Lower lobe of right lung (tissue), 2 donors: ENCODE results near the gene CFAP45. TPM values are rescaled to one million over a fixed set of nuclear protein-coding genes. Genes with fewer than 3 reads are reported as not detected.

Experiments used
- ATAC-seq, 2 donors: fragments of 200-7000 bp; cut with Tn5 transposase; one replicate each; pipeline ENCODE4 v1.9.1; 2020 to 2022; ENCODE audit warnings: mild to moderate bottlenecking in 2 of 2, moderate library complexity in 2 of 2
- DNase-seq: peaks from one replicate; pipeline ENCODE4 v3.0.0-alpha.2; 2020
- H3K27ac ChIP-seq: fragments of 200-600 bp; one replicate; pipeline ENCODE4 v1.8.0; 2022
- H3K27me3 ChIP-seq: fragments of 200-600 bp; one replicate; pipeline ENCODE4 v1.8.0; 2022; ENCODE audit warnings: low read depth
- H3K36me3 ChIP-seq: fragments of 200-600 bp; one replicate; pipeline ENCODE4 v1.8.0; 2022; ENCODE audit warnings: mild to moderate bottlenecking
- H3K4me1 ChIP-seq: fragments of 200-600 bp; one replicate; pipeline ENCODE4 v1.8.0; 2022
- H3K4me3 ChIP-seq: fragments of 200-600 bp; one replicate; pipeline ENCODE4 v1.8.0; 2022; ENCODE audit warnings: mild to moderate bottlenecking
- H3K9me3 ChIP-seq: fragments of 200-600 bp; one replicate; pipeline ENCODE4 v1.8.0; 2022
- intact Hi-C: fragments of 100-400 bp; cut with DNase I; formaldehyde crosslinking; loops from one replicate; pipeline ENCODE4 v1.11.0; 2022
- total RNA-seq: library from RNA; stranded (reverse); fragmentation: NEBNext Ultra II Directional; extraction: Animal tissue kit (Norgen Biotek cat#: 25700); gene quantifications from one replicate; pipeline ENCODE4 v1.2.1, GENCODE V29; 2021
- TF ChIP-seq, protein P1 (sequence below): fragments of 200-600 bp; IDR thresholded peaks from one replicate; pipeline ENCODE4 v1.8.0; 2022; ENCODE audit warnings: antibody characterized with exemption, mild to moderate bottlenecking
- donor health status: DM: no; HTN: yes; CAD: no; lungs with severe emphysema.

CFAP45 gene
- total RNA-seq, 1 donor from 2014 or later: 10.2 TPM

DNA sequence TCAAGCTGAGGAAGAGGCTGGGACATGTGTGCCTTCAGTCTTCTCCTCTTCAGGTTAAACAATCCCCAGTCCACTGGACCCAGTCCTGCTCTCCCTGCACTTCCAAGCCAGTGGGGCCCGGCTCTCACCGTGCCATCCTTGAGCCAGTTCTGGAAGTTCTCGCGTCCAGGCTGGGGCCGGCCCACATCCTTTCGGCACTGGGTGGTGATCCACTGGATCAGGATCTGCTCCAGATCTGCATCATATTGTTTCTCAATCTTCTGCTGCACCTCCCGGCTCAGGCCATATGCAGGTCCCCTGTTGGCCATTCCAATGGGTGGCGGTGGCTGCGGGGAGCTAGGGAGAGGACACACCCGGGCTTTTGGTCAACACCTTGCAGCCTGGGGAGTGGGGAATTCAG lies 20.2 kb upstream of the CFAP45 start:
- H3K9me3 ChIP-seq: no peaks in the 10 kb centered on the region
- H3K4me1 ChIP-seq: peaks cover 81% of the 10 kb centered on the region
- ATAC-seq: no peak
- no peak for DNase-seq
- intact Hi-C loops: no loop called here
- H3K4me3 ChIP-seq: no peak overlapping the region
- TF ChIP-seq, protein P1, sequence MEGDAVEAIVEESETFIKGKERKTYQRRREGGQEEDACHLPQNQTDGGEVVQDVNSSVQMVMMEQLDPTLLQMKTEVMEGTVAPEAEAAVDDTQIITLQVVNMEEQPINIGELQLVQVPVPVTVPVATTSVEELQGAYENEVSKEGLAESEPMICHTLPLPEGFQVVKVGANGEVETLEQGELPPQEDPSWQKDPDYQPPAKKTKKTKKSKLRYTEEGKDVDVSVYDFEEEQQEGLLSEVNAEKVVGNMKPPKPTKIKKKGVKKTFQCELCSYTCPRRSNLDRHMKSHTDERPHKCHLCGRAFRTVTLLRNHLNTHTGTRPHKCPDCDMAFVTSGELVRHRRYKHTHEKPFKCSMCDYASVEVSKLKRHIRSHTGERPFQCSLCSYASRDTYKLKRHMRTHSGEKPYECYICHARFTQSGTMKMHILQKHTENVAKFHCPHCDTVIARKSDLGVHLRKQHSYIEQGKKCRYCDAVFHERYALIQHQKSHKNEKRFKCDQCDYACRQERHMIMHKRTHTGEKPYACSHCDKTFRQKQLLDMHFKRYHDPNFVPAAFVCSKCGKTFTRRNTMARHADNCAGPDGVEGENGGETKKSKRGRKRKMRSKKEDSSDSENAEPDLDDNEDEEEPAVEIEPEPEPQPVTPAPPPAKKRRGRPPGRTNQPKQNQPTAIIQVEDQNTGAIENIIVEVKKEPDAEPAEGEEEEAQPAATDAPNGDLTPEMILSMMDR: no peak
- no peaks in the 10 kb centered on the region for H3K27me3 ChIP-seq
- peak overlapping the region; percentile 100 for H3K27ac ChIP-seq
- peaks cover 52% of the 10 kb centered on the region for H3K36me3 ChIP-seq

DNA sequence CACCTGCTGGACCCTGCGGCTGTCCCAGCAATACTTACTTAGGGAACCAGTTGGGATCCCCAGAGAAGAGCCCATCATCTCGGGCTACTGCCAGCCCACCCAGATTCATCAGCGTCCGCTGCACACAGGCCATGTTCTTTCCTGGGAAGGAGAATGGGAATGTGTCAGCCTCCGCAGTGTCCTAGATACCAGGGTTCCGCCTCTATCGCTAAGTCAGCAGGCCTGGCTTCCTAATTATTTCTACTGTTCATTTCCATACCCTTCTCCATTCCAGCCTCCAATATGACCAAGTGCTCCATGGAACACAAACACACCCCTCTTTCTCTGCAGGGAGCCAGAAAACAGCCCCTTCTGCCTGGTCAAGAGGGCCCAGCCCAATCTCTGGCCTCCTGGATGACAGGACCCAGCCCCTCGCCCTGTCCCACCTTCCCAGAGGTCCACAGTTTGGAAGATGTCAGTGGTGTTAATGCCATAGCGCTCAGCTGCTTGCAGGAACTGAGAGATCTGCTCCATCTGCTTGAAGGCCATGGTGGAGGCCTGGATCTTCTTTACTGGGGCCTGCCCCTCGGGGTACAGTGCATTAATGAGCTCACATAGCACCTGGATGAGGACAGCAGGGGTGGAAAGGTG lies 19.4 kb upstream of the CFAP45 start:
- H3K4me1 ChIP-seq: peaks cover 85% of the 10 kb centered on the region
- peak overlapping the region; percentile 100 for H3K27ac ChIP-seq

DNA sequence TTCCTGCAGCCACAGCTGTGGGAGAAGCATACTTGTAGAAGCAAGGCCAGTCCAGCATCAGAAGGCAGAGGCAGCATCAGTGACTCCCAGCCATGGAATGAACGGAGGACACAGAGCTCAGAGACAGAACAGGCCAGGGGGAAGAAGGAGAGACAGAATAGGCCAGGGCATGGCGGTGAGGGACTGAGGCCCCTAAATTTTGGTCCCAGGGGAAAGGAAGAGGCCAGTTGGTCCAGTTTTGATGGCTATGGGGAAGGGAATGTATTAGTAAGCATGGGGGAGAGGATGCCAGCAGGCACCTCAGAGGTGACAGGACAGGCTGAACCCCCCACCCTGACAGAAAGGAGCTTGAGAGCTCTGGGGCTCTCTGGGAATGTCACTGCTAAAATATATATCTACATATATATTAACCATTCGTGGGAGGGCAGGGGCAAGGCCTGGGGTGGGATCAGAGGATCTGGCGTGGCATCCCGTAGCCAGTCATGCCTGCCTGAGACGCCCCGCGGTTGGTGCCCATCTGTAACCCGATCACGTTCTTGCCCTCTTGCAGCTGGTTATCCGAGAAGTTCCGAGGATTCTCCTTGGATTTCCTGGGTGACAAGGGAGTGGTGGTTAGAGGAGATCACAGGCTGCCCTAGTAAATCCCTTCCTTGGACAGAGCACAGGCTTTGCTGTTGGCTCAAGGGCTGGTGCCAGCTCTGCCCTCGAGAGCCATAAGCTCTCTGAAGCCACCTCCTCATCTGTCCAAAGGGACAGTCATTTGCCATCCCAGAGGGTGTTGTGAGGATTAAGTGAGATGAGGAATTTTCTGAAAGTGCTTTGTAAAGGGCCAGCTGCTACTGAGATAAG lies 18.6 kb upstream of the CFAP45 start:
- intact Hi-C loops: no loop called here

More for the DNA sequence above, 19.4 kb upstream of the CFAP45 start:
- H3K36me3 ChIP-seq: peaks cover 52% of the 10 kb centered on the region
- intact Hi-C loops: no loop called here
- TF ChIP-seq, protein P1: no peak
- no peaks in the 10 kb centered on the region for H3K9me3 ChIP-seq
- ATAC-seq: no peak
- DNase-seq: no peak
- peak overlapping the region; percentile 2 for H3K4me3 ChIP-seq
- H3K27me3 ChIP-seq: no peaks in the 10 kb centered on the region

DNA sequence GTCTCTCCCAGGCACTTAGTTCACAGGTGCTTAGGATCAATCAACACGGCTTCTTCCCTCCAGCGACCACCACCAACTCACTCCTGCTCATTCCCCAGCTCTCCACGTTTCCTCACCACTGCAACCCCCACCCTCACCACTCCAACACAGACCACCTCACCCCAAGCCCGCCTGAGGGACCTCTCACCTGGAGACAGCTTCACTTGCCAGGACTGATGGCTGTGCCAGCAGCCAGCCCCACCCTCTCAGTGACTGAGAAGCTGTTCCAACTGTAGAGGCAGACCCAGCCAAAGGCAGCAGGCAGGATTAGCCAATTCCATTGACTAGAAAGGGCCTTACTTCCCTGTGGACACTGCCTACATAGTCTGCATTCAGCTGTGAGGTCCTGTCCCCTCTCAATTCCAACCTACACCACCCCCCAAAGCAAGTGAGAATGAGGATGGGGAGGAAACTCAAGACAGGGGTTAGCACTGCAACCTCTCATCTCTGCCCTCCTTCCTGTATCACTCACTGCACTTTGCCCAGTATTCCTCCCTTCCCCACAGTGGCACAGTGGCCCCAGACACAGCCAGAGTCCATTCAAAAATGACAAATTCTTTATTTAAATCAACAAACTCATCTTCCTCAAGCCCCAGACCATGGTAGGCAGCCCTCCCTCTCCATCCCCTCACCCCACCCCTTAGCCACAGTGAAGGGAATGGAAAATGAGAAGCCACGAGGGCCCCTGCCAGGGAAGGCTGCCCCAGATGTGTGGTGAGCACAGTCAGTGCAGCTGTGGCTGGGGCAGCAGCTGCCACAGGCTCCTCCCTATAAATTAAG lies 17.8 kb upstream of the CFAP45 start:
- no peak overlapping the region for H3K4me3 ChIP-seq
- intact Hi-C loops: no loop called here
- no peaks in the 10 kb centered on the region for H3K27me3 ChIP-seq
- TF ChIP-seq, protein P1: no peak
- no peak for DNase-seq
- ATAC-seq: no peak
- H3K27ac ChIP-seq: no peak overlapping the region
- peaks cover 52% of the 10 kb centered on the region for H3K36me3 ChIP-seq
- no peaks in the 10 kb centered on the region for H3K9me3 ChIP-seq
- H3K4me1 ChIP-seq: peaks cover 78% of the 10 kb centered on the region

More for the DNA sequence above, 18.6 kb upstream of the CFAP45 start:
- H3K27me3 ChIP-seq: no peaks in the 10 kb centered on the region
- DNase-seq (no peak), ATAC-seq (no peak)
- H3K9me3 ChIP-seq: no peaks in the 10 kb centered on the region
- peaks cover 85% of the 10 kb centered on the region for H3K4me1 ChIP-seq
- TF ChIP-seq, protein P1: no peak
- H3K36me3 ChIP-seq: peaks cover 52% of the 10 kb centered on the region
- H3K4me3 ChIP-seq: peak overlapping the region; percentile 2
- no peak overlapping the region for H3K27ac ChIP-seq
